Choroid plexus epithelial cell (primary cell): Measurements from ENCODE around the gene GFRA3.

ENCODE experiments used
- DNase-seq: peaks from one replicate; pipeline ENCODE4 v3.0.0-alpha.2; 2010; ENCODE audit warnings: low read depth
- H3K4me3 ChIP-seq: 2 replicates; pipeline ENCODE4 v1.5.1; 2011; ENCODE audit warnings: low read depth, mild to moderate bottlenecking, control low read depth, low read length, moderate library complexity
- CTCF ChIP-seq: conservative IDR thresholded peaks from 2 replicates; pipeline ENCODE4 v1.5.1; 2011; ENCODE audit warnings: low read depth, mild to moderate bottlenecking, control low read depth, inconsistent platforms, low read length, moderate library complexity

The GFRA3 gene

GRCh38 chr5:138287246-138287645 is 12.8 kb upstream of the GFRA3 start:
- no peak for DNase-seq
- H3K4me3 ChIP-seq = no peak overlapping the region
- TF ChIP-seq CTCF = no peak

GRCh38 chr5:138282920-138283742 is 8.7 kb upstream of the GFRA3 start:
- TF ChIP-seq CTCF = peak; percentile 81
- H3K4me3 ChIP-seq = no peak overlapping the region
- DNase-seq = peak; percentile 87

- TF ChIP-seq CTCF = no peak
- no peak for DNase-seq
- H3K4me3 ChIP-seq = no peak overlapping the region
These were observed 6.5 kb upstream of the GFRA3 start for GRCh38 chr5:138280915-138281314.

- no peak for TF ChIP-seq CTCF
- no peak for DNase-seq
- no peak overlapping the region for H3K4me3 ChIP-seq
These were observed 2.1 kb upstream of the GFRA3 start for GRCh38 chr5:138276402-138277054.

- no peak overlapping the region for H3K4me3 ChIP-seq
- DNase-seq = no peak
- TF ChIP-seq CTCF = no peak
These were observed 1.5 kb upstream of the GFRA3 start for GRCh38 chr5:138275895-138276294.

GRCh38 chr5:138275379-138275782 is 960 bp upstream of the GFRA3 start:
- no peak overlapping the region for H3K4me3 ChIP-seq
- no peak for TF ChIP-seq CTCF
- no peak for DNase-seq

GRCh38 chr5:138273834-138274188 is 610 bp downstream of the GFRA3 start:
- H3K4me3 ChIP-seq = peak overlapping the region; percentile 48
- no peak for TF ChIP-seq CTCF
- DNase-seq = no peak
